ENCODE measurements around the gene MYO5B.

MYO5B gene

GRCh38 chr18:50006470-50007046, 188.4 kb downstream of the MYO5B start:
- no peak for DNase-seq

DNA sequence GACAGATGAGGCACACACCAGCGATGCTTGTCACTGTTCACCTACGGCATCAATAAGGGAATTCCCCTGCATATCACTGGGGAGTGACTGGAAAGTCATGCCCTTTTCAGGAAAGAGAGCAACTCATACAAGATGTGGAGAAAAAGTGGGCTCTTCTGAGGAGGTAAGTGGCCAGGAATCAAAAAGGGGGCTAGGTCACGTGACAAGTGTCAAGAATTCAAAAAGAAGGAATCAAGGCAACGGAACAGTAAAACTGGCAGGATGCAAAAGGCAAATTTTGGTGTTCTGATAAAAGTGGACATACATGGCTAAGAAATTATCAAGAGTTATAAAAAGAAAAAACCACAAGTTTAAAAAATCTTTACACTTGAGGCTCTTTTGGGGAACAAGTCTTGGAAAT, 190.9 kb downstream of the MYO5B start:
- DNase-seq, result no peak

GRCh38 chr18:50002781-50003180, 192.2 kb downstream of the MYO5B start:
- DNase-seq, result no peak

GRCh38 chr18:50000227-50000626, 194.7 kb downstream of the MYO5B start:
- no peak for DNase-seq

- no peak for DNase-seq
Measured at GRCh38 chr18:49999128-49999527, 195.8 kb downstream of the MYO5B start.

- DNase-seq, result no peak
Measured at GRCh38 chr18:49997558-49997957, 197.4 kb downstream of the MYO5B start.

GRCh38 chr18:49994410-49994809, 200.5 kb downstream of the MYO5B start:
- DNase-seq, result no peak

- no peak for DNase-seq
Measured at GRCh38 chr18:49993299-49993698, 201.6 kb downstream of the MYO5B start.

- no peak for DNase-seq
Measured at GRCh38 chr18:49988733-49989132, 206.2 kb downstream of the MYO5B start.

- no peak for DNase-seq
Measured at GRCh38 chr18:49988101-49988500, 206.8 kb downstream of the MYO5B start.

- DNase-seq, result no peak
Measured at GRCh38 chr18:49985236-49985635, 209.7 kb downstream of the MYO5B start.

DNA sequence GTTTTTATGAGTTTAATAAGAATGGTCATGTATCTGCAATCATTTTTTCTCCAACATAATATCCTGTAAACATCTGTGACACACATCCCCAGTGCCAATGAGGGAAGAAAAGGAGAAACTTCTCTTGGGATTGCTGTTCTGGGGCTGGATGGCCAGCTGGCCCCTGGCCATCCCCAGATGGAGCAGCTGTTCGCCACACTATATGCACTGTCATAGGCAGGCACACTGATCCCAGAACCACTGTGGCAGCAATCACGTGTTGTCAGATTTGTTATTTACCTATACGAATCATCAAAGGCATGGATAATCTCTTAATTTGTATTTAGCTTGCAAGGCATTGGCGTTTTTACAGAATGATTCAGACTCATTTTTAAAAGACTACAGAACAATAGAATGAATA, 214.1 kb downstream of the MYO5B start:
- no peak for DNase-seq

DNA sequence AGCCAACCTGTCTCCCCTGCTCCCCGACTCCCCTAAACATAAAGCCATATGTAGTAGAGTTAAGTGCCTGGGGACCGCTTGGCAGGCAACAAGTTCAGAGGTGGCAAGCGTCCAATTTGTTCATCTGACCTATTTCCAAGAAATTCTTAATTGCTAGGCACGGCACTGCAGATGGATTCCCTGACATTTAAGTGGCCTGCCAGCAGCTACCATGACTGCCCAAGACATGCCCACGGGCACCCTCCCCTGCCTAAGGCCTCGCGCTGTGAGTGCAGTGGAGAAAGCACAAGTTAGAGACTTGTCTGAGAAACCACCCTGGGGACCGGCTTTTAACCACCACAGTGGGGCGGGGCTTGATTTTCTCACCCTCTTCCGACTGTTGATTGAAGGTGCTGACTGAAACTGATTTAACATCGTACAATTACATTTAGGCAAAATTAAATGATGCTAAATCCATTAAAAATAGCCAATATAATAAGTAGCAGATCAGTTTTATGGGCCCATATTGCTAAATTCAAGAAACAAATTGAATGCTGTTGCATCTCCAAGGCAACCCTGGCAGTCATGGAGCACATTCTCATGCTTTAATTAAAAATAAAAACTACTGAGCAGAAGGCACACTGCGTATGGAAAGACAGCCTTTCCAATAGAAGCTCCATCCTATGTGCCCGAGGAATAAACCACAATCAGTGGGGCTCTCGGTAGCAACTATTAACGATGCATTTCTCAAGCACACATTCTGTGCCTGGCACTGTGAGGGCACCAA, 218.0 kb downstream of the MYO5B start:
- no peak for DNase-seq

DNA sequence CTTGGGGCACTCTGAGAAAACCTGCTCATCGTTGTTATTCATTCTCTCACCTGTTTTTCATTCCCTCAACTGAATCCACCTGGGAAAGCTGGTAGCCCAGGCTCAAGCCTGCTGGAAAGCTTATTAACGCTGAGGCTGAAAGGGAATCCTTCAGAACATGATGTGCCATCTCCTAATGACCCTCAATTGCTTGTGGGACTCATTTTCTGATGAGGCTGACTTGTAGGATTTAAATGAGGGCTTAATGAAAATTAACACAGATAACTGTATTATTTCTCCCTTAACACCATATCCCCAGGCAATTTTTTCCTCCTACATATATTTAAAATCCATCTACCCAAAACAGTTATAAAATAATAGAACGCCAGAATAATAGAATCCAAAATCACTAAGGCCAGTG, 218.9 kb downstream of the MYO5B start:
- DNase-seq, result no peak

DNA sequence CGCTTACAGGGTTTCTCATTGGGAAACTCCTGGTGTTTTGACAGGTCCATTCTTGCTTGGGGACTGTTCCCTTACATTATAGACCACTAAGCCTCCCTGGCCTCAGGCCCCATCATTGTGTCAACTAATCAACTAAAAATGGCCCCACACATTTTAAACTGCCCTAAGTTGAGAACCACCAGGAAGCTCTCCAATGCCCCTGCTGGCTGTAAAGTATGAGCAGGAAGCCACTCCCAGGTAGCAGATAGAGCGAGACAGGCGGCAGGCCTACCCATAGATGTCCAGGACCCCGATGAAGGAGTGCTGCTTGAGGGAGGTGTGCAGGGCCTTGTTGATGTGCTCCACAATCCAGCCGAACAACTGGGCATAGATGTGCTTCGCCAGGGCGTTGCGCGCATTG, 220.9 kb downstream of the MYO5B start:
- DNase-seq, result no peak

DNA sequence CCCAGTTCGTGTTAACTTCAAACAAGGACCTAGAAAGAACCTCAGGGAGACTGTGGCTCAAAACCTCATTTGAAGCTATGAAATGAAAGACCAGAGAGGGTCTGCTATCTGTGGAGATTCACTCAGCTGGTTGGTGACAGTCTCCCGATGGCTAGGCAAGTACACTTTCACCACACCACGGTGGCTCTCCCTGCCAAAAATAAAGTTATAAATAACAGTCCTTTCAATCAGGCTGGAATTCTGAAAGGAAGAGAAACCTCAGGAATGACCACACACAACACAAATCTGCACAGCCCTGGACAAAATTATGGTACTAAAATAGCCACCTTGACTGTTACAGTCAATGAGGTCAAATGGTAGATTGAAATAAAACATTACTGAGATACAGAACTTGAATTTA, 221.4 kb downstream of the MYO5B start:
- no peak for DNase-seq

DNA sequence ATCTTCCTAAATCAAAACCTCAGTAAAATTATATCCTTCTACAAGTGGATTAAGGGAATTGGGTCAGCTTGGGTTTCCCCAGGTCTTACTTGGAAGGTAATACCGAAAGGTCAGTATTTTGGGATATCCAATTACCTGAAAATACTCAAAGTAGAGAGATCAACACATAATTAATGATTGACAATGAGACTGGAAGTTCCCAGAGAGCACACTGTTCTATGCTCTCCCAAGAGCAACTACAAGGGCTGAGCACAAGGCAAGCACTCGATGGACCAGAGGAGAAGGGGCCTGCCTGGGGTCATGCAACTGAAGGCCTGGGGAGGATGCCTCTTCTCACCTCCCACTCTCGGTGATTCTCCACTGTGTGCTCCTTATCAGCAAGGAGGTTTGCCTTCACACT, 222.4 kb downstream of the MYO5B start:
- no peak for DNase-seq

GRCh38 chr18:49971462-49971861, 223.5 kb downstream of the MYO5B start:
- DNase-seq, result no peak

- no peak for DNase-seq
Measured at GRCh38 chr18:49970319-49970718, 224.6 kb downstream of the MYO5B start.

GRCh38 chr18:49968644-49969309, 226.2 kb downstream of the MYO5B start:
- DNase-seq, result no peak

DNA sequence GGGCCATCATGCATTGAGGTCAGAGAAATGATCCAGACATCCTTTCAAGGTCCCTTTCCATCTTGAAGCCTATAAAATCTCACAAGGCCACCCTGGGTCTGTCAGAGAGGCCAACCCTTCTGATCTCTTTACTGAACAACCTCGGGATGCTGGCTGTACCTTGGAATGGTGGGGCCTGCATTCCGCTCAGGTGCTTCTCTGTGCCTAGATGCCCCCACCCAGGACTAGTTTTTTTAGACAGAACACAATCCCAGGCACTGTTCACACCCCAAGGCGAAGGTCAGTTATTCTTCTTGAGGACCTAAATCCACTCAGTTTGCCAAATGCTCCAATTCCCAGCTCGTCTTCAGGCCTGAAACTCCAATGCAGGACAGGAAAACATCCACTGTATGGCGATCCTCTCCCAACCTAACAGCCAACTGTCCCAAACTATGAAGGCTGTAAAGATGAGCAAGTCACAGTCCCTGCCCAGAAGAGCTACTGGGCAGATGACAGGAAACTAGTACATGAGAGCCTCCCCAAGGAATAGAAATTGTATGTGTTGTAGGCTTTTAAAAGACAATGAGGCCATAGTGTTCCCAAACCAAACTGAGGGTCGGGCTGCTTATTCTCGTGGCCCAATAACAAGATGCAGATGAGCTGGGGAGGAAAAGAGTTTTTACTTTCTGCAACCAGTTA, 227.2 kb downstream of the MYO5B start:
- DNase-seq, result no peak

DNA sequence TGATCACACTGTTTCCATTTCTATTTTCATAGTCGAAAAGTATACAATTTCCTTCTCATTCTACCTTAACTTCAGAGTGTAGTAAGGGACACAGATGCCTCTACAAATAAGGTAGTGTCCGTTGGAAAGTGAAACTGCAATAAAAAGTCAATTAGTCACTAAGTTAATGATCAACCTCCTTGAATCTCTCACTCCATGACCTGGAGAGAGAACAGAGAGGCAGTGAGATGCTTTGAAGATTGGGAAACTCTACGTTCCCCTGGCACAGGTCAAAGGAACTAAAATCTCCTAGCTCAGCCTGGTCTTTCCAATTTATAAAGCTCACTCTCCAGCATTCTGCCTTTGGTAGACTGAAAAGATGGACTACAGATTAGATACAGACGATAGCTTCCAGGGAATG, 227.8 kb downstream of the MYO5B start:
- DNase-seq, result no peak

DNA sequence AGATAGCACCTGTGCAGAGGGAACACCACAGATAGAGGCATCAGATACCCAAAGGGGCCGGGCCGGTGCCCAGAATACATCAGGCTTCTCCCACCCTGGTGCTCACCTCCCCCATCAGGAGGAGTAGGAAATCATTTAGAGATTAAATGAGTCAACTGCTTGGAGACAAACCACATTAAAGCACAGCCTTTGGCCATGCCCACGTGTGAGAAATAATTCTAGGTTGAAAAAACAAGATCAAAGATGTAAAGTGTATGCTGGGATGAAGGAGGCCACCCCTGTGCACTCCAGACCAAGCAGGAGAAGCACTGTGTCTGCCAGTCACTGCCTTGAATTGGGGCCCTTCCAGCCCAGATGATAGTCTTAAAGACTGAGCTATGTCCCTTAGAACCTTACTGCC, 228.9 kb downstream of the MYO5B start:
- DNase-seq, result no peak

- DNase-seq, result no peak
Measured at GRCh38 chr18:49963217-49963616, 231.7 kb downstream of the MYO5B start.
